GM12875 (cell line): ENCODE measurements around the gene TCOF1.

Experiments
- H3K4me3 ChIP-seq: one replicate; pipeline ENCODE4 v1.5.1; 2011; ENCODE audit warnings: low read depth, low read length, control low read depth
- CTCF ChIP-seq: IDR thresholded peaks from 2 replicates; pipeline ENCODE4 v1.5.1; 2011; ENCODE audit warnings: low read depth, mild to moderate bottlenecking, control low read depth, inconsistent platforms, low read length, moderate library complexity, borderline replicate concordance; ENCODE audit not compliant: insufficient read depth

TCOF1 gene

GRCh38 chr5:150312518-150312917, 45.0 kb upstream of the TCOF1 start:
- no peak for TF ChIP-seq CTCF
- H3K4me3 ChIP-seq, result no peak overlapping the region

GRCh38 chr5:150313501-150313900, 44.0 kb upstream of the TCOF1 start:
- TF ChIP-seq CTCF, result no peak
- H3K4me3 ChIP-seq, result no peak overlapping the region

GRCh38 chr5:150313921-150314716, 43.4 kb upstream of the TCOF1 start:
- no peak for TF ChIP-seq CTCF
- H3K4me3 ChIP-seq, result no peak overlapping the region

GRCh38 chr5:150315245-150315644, 42.3 kb upstream of the TCOF1 start:
- no peak overlapping the region for H3K4me3 ChIP-seq
- TF ChIP-seq CTCF, result no peak

GRCh38 chr5:150316320-150316719, 41.2 kb upstream of the TCOF1 start:
- H3K4me3 ChIP-seq, result no peak overlapping the region
- TF ChIP-seq CTCF, result no peak

- no peak for TF ChIP-seq CTCF
- no peak overlapping the region for H3K4me3 ChIP-seq
Observed at GRCh38 chr5:150317048-150318003, 40.2 kb upstream of the TCOF1 start.
